Measurements from ENCODE around the gene ZNF451. TPM values are rescaled to one million over a fixed set of nuclear protein-coding genes. Genes with fewer than 3 reads are reported as not detected.

The ZNF451 gene
- total RNA-seq: 33.7 and 80.4 TPM in 2 replicates

GRCh38 chr6:57089687-57090457 is at the start of gene ZNF451:
ZNF451 (plus strand) TSS chr6:57090188; CDS start chr6:57090254, 66 bp downstream.

GRCh38 chr6:57046332-57047256 is 43.4 kb upstream of the ZNF451 start, which contains the start of gene KIAA1586:
KIAA1586 (plus strand) TSS chr6:57046693; CDS start chr6:57046756, 63 bp downstream.

GRCh38 chr6:57172136-57173055 is 82.4 kb downstream of the ZNF451 start, which contains the start of gene BAG2:
BAG2 (plus strand) TSS chr6:57172326; CDS start chr6:57172698, 372 bp downstream.

Other genes starting within 250 kb of the ZNF451 start
- gene BEND6, start 135.1 kb upstream of the ZNF451 start, total RNA-seq: under 0.01 and 0.19 TPM in 2 replicates
- gene KIAA1586, start 43.5 kb upstream of the ZNF451 start, total RNA-seq: 10.7 and 19.5 TPM in 2 replicates
- 1.1 and 1.6 TPM in 2 replicates for gene BAG2, start 82.1 kb downstream of the ZNF451 start, total RNA-seq
- 5.2 and 8.7 TPM in 2 replicates for gene RAB23, start 132.1 kb downstream of the ZNF451 start, total RNA-seq
- gene PRIM2, start 227.4 kb downstream of the ZNF451 start, total RNA-seq: 14.7 and 14.9 TPM in 2 replicates

All from bladder microvascular endothelial cell (primary cell).